A204.1 (cell line): ENCODE results near the gene MOV10L1.

Experiments
- FAIRE-seq: peaks from 2 replicates; lab custom pipeline; 2012; peaks lifted over from hg19 to GRCh38; lab: Jason Lieb, UNC

The MOV10L1 gene

DNA sequence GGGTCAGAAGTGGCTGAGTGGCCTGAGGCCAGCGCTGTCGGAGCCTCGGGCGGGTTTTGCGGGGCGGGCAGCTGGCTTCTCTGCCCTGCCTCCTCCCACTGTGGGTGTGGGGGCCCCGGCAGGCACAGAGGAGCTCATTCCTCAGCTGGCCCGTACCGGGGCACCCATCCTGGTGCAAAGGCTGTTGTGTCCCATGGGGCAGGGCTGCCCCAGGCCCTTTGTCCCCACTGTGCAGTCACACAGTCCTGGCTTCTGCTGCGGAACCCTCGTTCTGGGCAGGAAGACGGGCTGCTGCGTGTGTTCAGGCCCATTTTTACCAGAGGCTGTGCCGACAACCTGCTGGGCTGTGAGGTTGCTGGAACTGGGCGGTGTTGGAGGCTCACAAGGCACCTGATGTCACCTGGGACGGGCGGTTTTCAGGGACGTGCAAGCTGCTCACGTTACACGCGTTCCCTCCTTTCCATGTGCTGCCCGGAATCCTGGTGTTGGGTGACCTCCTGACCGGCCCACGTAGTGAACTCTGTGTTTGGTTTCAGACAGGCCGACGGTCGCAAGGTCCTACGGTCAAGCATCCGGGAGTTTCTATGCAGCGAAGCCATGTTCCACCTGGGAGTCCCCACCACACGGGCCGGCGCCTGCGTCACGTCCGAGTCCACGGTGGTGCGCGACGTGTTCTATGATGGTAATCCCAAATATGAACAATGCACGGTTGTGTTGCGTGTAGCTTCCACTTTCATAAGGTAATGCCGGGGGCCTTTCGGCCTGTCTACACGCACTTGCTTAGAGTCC, 116.2 kb downstream of the MOV10L1 start:
- FAIRE-seq = no peak

DNA sequence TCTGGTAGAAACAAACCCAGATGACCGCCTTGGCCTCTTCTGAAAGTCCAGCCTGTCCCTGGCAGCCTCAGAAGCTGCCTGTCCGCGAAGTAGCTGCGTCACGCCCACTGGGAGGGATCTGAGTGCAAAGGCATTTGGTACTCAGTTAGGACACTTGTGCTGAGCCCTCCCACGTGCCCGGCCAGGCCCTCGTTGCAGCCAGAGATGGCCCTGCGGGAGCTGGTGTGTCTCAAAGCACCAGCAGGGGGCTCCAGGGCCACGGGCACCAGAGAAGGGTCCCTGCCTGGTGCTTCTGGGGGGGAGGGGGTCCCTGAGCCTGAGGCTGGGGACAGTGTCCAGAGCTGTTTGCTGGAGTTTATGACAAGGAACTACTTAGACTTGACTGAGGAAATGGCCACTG, 116.8 kb downstream of the MOV10L1 start:
- no peak for FAIRE-seq

DNA sequence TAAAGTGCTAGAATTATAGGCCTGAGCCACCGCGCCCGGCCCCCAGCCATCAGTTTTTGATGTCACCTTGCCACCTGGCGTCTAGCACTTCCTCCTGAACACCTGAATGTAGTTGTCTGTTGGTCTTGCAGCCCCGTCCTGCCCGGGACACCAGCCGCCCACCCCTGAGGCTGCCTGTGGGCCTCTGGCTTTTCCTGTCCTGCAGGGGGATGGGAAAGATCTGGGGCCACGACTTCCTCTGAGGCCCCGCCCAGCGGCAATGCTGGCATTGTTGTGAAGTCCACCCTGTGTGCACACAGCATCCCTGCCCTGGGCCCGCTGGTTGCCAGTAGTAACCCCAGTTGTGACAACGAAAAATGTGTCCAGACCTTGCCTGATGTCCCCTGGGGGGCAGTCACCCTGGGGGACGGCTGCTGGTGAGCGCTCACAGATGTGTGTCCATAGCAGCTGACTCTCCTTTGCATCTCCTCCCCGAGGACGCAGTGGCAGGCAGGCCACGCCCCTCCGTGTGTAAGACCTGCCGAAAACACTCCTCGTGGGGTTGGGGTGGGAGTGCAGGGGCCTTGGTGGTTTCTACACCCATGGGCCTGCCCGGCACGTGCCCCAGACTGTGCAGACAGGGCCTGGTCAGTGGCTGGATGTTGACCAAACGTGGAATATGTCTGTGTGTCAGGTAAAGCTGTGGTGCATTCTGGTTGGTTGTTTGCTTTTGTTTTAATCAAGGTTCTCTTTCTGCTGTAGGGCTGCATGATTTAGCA, 117.8 kb downstream of the MOV10L1 start:
- FAIRE-seq = no peak

DNA sequence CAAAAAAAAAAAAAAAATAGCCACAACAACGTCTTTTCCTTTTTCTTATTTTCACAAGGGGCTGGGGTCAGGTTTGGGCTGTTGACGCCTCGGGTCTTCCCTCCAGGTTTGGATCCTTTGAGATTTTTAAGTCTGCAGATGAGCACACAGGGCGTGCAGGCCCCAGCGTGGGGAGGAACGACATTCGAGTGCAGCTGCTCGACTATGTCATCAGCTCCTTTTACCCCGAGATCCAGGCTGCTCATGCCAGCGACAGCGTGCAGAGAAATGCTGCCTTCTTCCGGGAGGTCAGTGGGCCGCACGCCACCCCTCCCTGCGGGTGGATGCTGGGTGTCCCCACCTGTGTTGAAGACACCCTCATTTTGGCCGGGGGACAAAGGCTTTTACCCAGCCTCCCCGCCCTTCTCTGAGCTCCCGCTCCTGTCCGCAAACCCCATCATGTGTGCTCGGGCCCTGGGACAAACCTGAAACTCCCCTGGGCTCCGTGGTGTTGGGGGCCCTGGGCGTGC, 118.7 kb downstream of the MOV10L1 start:
- no peak for FAIRE-seq

DNA sequence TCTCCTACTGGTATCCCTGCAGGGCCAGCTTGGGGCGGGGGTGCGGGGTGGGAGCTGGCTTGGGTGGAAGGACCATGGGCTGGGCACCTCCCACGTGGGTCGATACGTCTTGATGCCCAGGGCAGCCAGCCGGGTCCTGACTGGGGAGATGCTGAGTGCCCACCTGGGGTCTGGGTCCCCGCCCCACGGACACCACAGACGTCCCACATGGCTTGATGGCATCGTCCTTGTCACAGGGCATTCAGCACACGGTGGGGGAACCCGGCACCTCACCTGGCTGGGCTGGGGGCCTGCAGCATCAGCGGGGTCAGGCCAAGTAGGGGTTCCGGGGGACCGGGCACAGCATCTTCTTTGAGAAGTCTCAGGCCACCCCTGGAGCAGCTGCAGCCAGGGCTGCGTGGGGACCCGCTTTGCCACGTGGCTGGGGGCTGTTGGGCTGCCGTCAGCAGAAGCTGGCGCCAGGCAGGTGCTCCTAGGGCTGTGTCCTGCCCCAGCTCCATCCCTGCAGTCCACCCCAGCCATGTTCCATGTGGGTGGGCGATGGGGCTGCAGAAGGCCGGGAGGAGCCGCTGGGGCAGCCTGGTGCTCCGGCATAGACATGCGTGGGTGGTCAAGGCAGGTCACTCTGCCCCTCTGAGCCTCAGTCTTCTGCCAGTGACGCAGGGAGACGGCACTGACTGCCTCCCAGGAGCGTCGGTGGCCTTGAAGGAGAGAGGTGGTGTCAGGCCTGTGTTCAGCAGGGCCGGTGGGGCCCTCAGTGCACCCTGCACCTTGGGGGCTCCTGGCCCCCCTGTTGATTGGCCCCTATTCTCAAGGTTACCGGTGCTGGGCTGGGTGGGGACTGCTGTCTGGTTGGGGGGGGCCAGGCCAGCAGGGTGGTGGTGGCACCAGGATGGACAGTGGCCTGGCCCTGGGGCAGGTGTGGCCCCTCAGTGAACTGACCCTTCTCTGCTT, 119.4 kb downstream of the MOV10L1 start:
- no peak for FAIRE-seq

GRCh38 chr22:50209893-50210292, 120.1 kb downstream of the MOV10L1 start:
- no peak for FAIRE-seq

DNA sequence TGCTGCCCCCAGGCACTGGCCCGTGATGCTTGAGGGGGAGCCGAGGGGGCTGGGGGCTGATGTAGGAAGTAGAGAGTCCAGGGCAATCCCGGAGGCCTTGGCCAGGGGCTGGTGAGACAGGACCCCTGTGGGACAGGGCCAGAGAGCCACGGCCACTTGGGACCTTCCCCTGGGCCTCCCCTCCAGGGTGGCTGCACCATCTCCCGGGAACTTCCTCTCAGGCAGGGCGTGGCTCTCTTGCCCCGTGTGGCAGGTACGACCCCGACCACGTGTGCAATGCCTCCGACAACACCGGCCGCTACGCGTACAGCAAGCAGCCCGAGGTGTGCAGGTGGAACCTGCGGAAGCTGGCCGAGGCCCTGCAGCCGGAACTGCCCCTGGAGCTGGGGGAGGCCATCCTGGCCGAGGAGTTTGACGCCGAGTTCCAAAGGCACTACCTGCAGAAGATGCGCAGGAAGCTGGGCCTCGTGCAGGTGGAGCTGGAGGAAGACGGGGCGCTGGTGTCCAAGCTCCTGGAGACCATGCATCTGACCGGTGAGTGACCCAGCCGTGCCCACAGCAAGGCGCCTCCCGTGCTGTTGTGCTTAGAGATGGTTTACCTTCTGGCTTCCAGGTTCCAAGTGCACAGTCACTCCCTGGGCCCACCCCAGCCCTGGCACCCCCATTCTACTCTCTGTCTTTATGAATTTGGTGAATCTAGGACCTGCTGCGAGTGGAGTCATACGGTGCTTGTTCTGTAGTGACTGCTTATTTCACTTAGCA, 120.8 kb downstream of the MOV10L1 start:
- FAIRE-seq = no peak

- FAIRE-seq = no peak
These were observed 121.3 kb downstream of the MOV10L1 start for GRCh38 chr22:50211147-50211546.
